Neuronal stem cell (in vitro differentiated cells): ENCODE results near the gene STEAP3.

Experiments used
- DNase-seq: peaks from one replicate; pipeline ENCODE4 v3.0.0-alpha.2; 2013; ENCODE audit warnings: low spot score
- H2AFZ ChIP-seq: one replicate; pipeline ENCODE4 v1.6.1; 2013; ENCODE audit warnings: mild to moderate bottlenecking, low read length, inconsistent platforms
- H2AK5ac ChIP-seq: 2 replicates; pipeline ENCODE4 v1.6.1; 2013; ENCODE audit warnings: low read depth, mild to moderate bottlenecking, inconsistent platforms, low read length, moderate library complexity, mixed read lengths
- H2BK120ac ChIP-seq: 2 replicates; pipeline ENCODE4 v1.6.1; 2013; ENCODE audit warnings: low read depth, mild to moderate bottlenecking, inconsistent platforms, low read length, moderate library complexity, mixed read lengths
- H2BK12ac ChIP-seq: one replicate; pipeline ENCODE4 v1.6.1; 2013; ENCODE audit warnings: low read length, inconsistent platforms
- H2BK15ac ChIP-seq: 2 replicates; pipeline ENCODE4 v1.6.1; 2013; ENCODE audit warnings: mild to moderate bottlenecking, low read length, inconsistent platforms, mixed read lengths
- H2BK5ac ChIP-seq: one replicate; pipeline ENCODE4 v1.6.1; 2013; ENCODE audit warnings: inconsistent platforms, mild to moderate bottlenecking, low read length, moderate library complexity
- H3K14ac ChIP-seq: one replicate; pipeline ENCODE4 v1.6.1; 2013; ENCODE audit warnings: low read length, inconsistent platforms
- H3K18ac ChIP-seq: 2 replicates; pipeline ENCODE4 v1.6.1; 2013; ENCODE audit warnings: low read length, inconsistent platforms
- H3K23ac ChIP-seq: 2 replicates; pipeline ENCODE4 v1.6.1; 2013; ENCODE audit warnings: low read depth, mild to moderate bottlenecking, mixed read lengths, low read length, inconsistent platforms; ENCODE audit not compliant: poor library complexity
- H3K27ac ChIP-seq: replicated peaks from 3 replicates; pipeline ENCODE4 v1.5.1; 2013; ENCODE audit warnings: low read length, inconsistent platforms
- H3K27me3 ChIP-seq, 3 experiments: 2 replicates each; pipeline ENCODE4 v1.6.1; 2013; ENCODE audit warnings: low read length in 3 of 3, mild to moderate bottlenecking in 2 of 3, inconsistent platforms in 1 of 3, low read depth in 1 of 3, mixed read lengths in 1 of 3, moderate library complexity in 1 of 3; ENCODE audit not compliant: control insufficient read depth in 3 of 3, insufficient read depth in 3 of 3
- H3K36me3 ChIP-seq, 2 donors: replicated peaks in 1 of 2; 2 replicates each; pipeline ENCODE4 v1.6.1; 2013; ENCODE audit warnings: low read length in 2 of 2; ENCODE audit not compliant: control insufficient read depth in 2 of 2, insufficient read depth in 2 of 2
- H3K4ac ChIP-seq: 2 replicates; pipeline ENCODE4 v1.6.1; 2013; ENCODE audit warnings: inconsistent platforms, mild to moderate bottlenecking, low read length, moderate library complexity
- H3K4me1 ChIP-seq, 2 donors: 1 replicate in 1 of 2; 2 replicates in 1 of 2; pipeline ENCODE4 v1.6.1; 2013; ENCODE audit warnings: low read length in 2 of 2, low read depth in 1 of 2; ENCODE audit not compliant: control insufficient read depth in 2 of 2, insufficient read depth in 1 of 2
- H3K4me2 ChIP-seq: one replicate; pipeline ENCODE4 v1.6.1; 2013; ENCODE audit warnings: mild to moderate bottlenecking, low read length, inconsistent platforms; ENCODE audit not compliant: insufficient read depth, poor library complexity, severe bottlenecking
- H3K4me3 ChIP-seq, 2 donors: 2 replicates each; pipeline ENCODE4 v1.5.1; 2013; ENCODE audit warnings: low read length in 2 of 2, mild to moderate bottlenecking in 2 of 2, inconsistent platforms in 1 of 2, moderate library complexity in 1 of 2
- H3K79me1 ChIP-seq: one replicate; pipeline ENCODE4 v1.6.1; 2013; ENCODE audit warnings: low read depth, mild to moderate bottlenecking, inconsistent platforms, low read length, moderate library complexity
- H3K9ac ChIP-seq: one replicate; pipeline ENCODE4 v1.6.1; 2013; ENCODE audit warnings: mild to moderate bottlenecking, low read depth, low read length, inconsistent platforms; ENCODE audit not compliant: poor library complexity
- H3K9me3 ChIP-seq, 2 donors: replicated peaks in 1 of 2; 2 replicates each; pipeline versions ENCODE3 to v1.6.1; 2013; ENCODE audit warnings: low read length in 2 of 2, mild to moderate bottlenecking in 2 of 2, inconsistent platforms in 1 of 2, low read depth in 1 of 2, mixed read lengths in 1 of 2, moderate library complexity in 1 of 2; ENCODE audit not compliant: control insufficient read depth in 2 of 2, insufficient read depth in 1 of 2
- H4K8ac ChIP-seq: one replicate; pipeline ENCODE4 v1.6.1; 2013; ENCODE audit warnings: low read depth, mild to moderate bottlenecking, inconsistent platforms, low read length, moderate library complexity
- H4K91ac ChIP-seq: one replicate; pipeline ENCODE4 v1.6.1; 2013; ENCODE audit warnings: low read length, low read depth, mild to moderate bottlenecking, inconsistent platforms; ENCODE audit not compliant: poor library complexity
- WGBS, 2 donors: extraction: QIAGEN DNeasy Blood & Tissue Kit; methylation state at CpG; one replicate each; pipeline ENCODE4 v1.1.7; 2013; ENCODE audit warnings: missing lambda C conversion rate in 2 of 2, mixed read lengths in 1 of 2; ENCODE audit not compliant: insufficient read length in 2 of 2, insufficient replicate concordance in 1 of 2; ENCODE audit errors: extremely low coverage in 2 of 2; 5-methylcytosine and 5-hydroxymethylcytosine counted together

STEAP3 gene

DNA sequence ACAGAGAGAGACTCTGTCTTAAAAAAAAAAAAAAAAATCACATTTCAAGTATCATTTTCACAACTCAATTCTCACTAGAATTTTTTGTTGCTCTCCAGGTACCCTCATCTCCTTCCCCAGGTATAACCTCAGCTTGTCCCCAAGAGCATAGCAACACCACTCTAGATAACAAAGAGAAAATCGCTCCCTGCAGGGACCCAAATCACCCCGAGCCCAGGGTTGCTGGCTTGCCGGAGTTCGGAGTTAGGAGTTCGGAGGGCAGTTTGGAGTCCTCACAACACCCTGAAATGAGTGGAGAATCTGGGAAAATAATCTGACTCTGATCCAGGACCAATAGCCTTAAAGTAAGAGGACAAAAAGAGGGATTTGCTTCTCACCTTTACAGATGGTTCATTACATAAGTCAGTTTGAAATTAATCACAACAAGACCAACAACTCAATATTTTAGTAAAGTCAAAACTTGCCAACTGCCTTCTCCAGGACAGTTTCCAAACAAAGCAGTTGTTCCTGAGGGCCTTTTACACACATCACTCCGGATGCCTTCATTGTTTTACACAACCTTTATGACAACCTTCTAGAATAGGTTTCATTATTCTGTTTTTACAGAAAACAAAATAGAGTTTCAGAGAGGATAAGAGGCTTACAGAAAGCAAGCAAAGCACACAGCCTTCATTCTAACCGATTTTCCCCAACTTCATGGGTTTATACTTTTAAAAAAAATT lies 83.9 kb downstream of the STEAP3 start:
- Histone ChIP-seq H3K9me3 (no peaks in the 10 kb centered on the region), H4K8ac (no peak overlapping the region), H3K9ac (no peak overlapping the region), H4K91ac (no peak overlapping the region), H3K27ac (no peak overlapping the region), H2BK120ac (no peak overlapping the region), H3K4ac (no peak overlapping the region), H3K4me1 (peaks cover 0 to 3% of the 10 kb centered on the region in 2 donors), H3K18ac (no peak overlapping the region), H3K4me3 (no peak overlapping the region), H2AFZ (no peak overlapping the region), H3K27me3 (no peaks in the 10 kb centered on the region), H2BK12ac (no peak overlapping the region), H2BK5ac (no peak overlapping the region), H3K23ac (no peak overlapping the region), H3K36me3 (no peaks in the 10 kb centered on the region), H2BK15ac (no peak overlapping the region), H3K79me1 (no peaks in the 10 kb centered on the region), H3K4me2 (no peak overlapping the region), H2AK5ac (no peak overlapping the region), H3K14ac (no peak overlapping the region)
- no CpG with 5 or more reads among the region's 7 CpGs for WGBS, 2 donors
- no peak for DNase-seq

DNA sequence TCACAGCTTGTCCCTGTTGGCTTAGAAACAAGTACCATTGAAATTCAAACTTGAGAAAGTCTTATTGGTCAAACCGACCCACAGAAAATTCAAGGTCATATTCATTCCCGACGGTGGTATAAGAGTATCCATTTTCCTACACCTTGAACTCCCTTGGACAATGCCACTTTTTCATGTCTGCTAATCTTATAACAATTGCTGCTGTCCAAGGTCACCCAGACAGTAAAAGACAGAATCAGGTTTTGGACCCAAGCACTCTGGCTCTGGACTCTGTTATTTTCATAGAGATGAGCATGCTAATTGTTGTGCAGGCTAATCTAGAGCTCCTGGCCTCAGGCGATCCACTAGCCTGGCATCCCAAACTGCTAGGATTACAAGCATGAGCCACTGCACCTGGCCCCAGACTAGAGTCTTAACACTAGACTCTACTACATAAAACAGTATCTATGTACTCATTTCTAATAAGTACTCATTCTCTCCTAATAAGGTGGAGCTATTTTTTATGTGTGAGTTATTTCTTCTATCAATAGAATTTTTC lies 85.2 kb downstream of the STEAP3 start:
- no peaks in the 10 kb centered on the region for H3K9me3 ChIP-seq
- no peak overlapping the region for H2BK120ac ChIP-seq
- no peak overlapping the region for H3K27ac ChIP-seq
- no peak overlapping the region for H3K14ac ChIP-seq
- no peak overlapping the region for H3K4me3 ChIP-seq
- no peak overlapping the region for H4K91ac ChIP-seq
- no peak overlapping the region for H2BK12ac ChIP-seq
- no peaks in the 10 kb centered on the region for H3K79me1 ChIP-seq
- H3K4me1 ChIP-seq, result peaks cover 0 to 3% of the 10 kb centered on the region in 2 donors
- H3K9ac ChIP-seq, result no peak overlapping the region
- no peak overlapping the region for H2AFZ ChIP-seq
- H3K27me3 ChIP-seq, result no peaks in the 10 kb centered on the region
- no peak overlapping the region for H3K4me2 ChIP-seq
- no peak overlapping the region for H3K4ac ChIP-seq
- H2AK5ac ChIP-seq, result no peak overlapping the region
- no CpG with 5 or more reads among the region's 4 CpGs for WGBS, 2 donors
- H4K8ac ChIP-seq, result no peak overlapping the region
- H2BK5ac ChIP-seq, result no peak overlapping the region
- H3K23ac ChIP-seq, result no peak overlapping the region
- no peak overlapping the region for H2BK15ac ChIP-seq
- H3K18ac ChIP-seq, result no peak overlapping the region
- no peaks in the 10 kb centered on the region for H3K36me3 ChIP-seq
- no peak for DNase-seq

DNA sequence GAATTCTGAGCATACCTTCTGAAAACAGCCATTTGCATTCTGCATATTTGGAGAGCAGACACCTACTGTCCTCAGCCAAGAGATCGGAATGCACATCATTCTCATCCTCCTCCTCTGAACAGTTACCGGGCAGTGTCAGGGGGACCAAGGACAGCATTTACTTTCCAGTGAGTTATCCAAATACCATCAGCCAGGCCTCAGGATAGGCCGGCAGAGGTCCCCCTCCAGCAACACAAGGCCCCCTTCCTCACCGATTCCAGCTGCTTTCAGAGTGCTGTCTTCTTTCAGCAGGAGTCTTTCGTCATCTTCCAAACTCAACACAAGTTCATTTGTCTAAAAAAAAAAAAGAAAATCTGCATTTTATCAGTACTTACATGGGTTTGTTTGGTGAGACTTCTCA lies 87.7 kb downstream of the STEAP3 start:
- Histone ChIP-seq H3K4me1 (peaks cover 0 to 3% of the 10 kb centered on the region in 2 donors), H4K8ac (no peak overlapping the region), H2AFZ (no peak overlapping the region), H2BK15ac (no peak overlapping the region), H3K18ac (no peak overlapping the region), H3K27ac (no peak overlapping the region), H2BK5ac (no peak overlapping the region), H3K14ac (no peak overlapping the region), H3K79me1 (no peaks in the 10 kb centered on the region), H2BK12ac (no peak overlapping the region), H3K27me3 (no peaks in the 10 kb centered on the region), H2AK5ac (no peak overlapping the region), H3K4me2 (no peak overlapping the region), H3K23ac (no peak overlapping the region), H2BK120ac (no peak overlapping the region), H3K4ac (no peak overlapping the region), H3K9me3 (no peaks in the 10 kb centered on the region), H3K4me3 (no peak overlapping the region), H3K9ac (no peak overlapping the region), H4K91ac (no peak overlapping the region), H3K36me3 (no peaks in the 10 kb centered on the region)
- no peak for DNase-seq
- WGBS, 2 donors, result no CpG with 5 or more reads among the region's 5 CpGs

DNA sequence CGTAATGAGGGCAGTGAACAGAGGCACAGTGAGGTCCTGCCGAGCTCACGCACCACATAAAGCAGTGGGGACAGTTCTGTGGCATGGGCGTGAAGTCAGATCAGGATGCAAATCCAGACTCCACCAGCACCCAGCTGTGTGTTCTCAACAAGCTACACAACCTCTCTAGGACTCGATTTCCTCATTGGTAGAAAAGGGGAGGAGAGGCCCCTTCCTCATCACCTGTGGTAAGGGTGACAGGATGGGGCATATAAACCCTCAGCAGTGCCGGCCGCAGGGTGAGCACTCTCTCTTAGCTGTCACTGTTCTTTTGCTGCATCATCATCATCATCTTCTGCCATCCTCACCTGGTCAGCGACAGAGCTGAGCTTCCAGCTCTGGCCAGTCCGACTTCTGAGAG lies 88.2 kb downstream of the STEAP3 start:
- Histone ChIP-seq H4K8ac (no peak overlapping the region), H3K36me3 (no peaks in the 10 kb centered on the region), H2AK5ac (no peak overlapping the region), H3K4me3 (no peak overlapping the region), H3K9me3 (no peaks in the 10 kb centered on the region), H3K23ac (no peak overlapping the region), H3K27me3 (no peaks in the 10 kb centered on the region), H3K9ac (no peak overlapping the region), H2BK120ac (no peak overlapping the region), H3K4me1 (peaks cover 0 to 3% of the 10 kb centered on the region in 2 donors), H4K91ac (no peak overlapping the region), H2BK15ac (no peak overlapping the region), H3K4ac (no peak overlapping the region), H2AFZ (no peak overlapping the region), H3K4me2 (no peak overlapping the region), H3K79me1 (no peaks in the 10 kb centered on the region), H3K27ac (no peak overlapping the region), H3K18ac (no peak overlapping the region), H2BK5ac (no peak overlapping the region), H2BK12ac (no peak overlapping the region), H3K14ac (no peak overlapping the region)
- WGBS, 2 donors, result no CpG with 5 or more reads among the region's 9 CpGs
- no peak for DNase-seq
